Kidney (tissue), 14 donors: ENCODE data around the gene PRDM16. TPM values are rescaled to one million over a fixed set of nuclear protein-coding genes. Genes with fewer than 3 reads are reported as not detected.

Source experiments
- DNase-seq, 5 donors: peaks; one replicate each; pipeline ENCODE4 v3.0.0-alpha.2; 2013 to 2020
- FAIRE-seq: peaks from 2 replicates; lab custom pipeline; 2012; peaks lifted over from hg19 to GRCh38; lab: Jason Lieb, UNC
- H3K27ac ChIP-seq, 2 donors: one replicate each; pipeline ENCODE4 v1.7.0; 2013; ENCODE audit warnings: low read depth in 2 of 2, low read length in 2 of 2, inconsistent platforms in 1 of 2
- H3K27me3 ChIP-seq: one replicate; pipeline ENCODE4 v1.7.1; 2013; ENCODE audit warnings: low read length, inconsistent platforms; ENCODE audit not compliant: control insufficient read depth, insufficient read depth
- H3K36me3 ChIP-seq, 3 donors: one replicate each; pipeline versions ENCODE4 v1.7.0 to v1.7.1; 2013; ENCODE audit warnings: low read length in 3 of 3, control low read depth in 1 of 3, inconsistent platforms in 1 of 3; ENCODE audit not compliant: insufficient read depth in 3 of 3, control insufficient read depth in 2 of 3
- H3K4me1 ChIP-seq, 3 donors: one replicate each; pipeline versions ENCODE4 v1.7.0 to v1.7.1; 2013; ENCODE audit warnings: low read length in 3 of 3, inconsistent platforms in 1 of 3, low read depth in 1 of 3; ENCODE audit not compliant: control insufficient read depth in 2 of 3, insufficient read depth in 2 of 3
- H3K4me3 ChIP-seq, 3 donors: one replicate each; pipeline versions ENCODE4 v1.7.0 to v1.8.1; 2013; ENCODE audit warnings: low read length in 3 of 3, control low read depth in 1 of 3, inconsistent platforms in 1 of 3
- H3K9ac ChIP-seq, 3 donors: one replicate each; pipeline versions ENCODE4 v1.7.0 to v1.7.1; 2013; ENCODE audit warnings: low read length in 3 of 3, control low read depth in 1 of 3, inconsistent platforms in 1 of 3
- H3K9me3 ChIP-seq, 3 donors: one replicate each; pipeline versions ENCODE4 v1.7.0 to v1.7.1; 2013; ENCODE audit warnings: low read length in 3 of 3, control low read depth in 1 of 3, inconsistent platforms in 1 of 3; ENCODE audit not compliant: control insufficient read depth in 2 of 3, insufficient read depth in 1 of 3
- CTCF ChIP-seq: IDR thresholded peaks from 3 replicates; pipeline ENCODE4 v1.5.1; 2012; ENCODE audit warnings: mild to moderate bottlenecking, moderate library complexity, borderline replicate concordance; ENCODE audit not compliant: insufficient read depth; ENCODE audit errors: extremely low read depth
- intact Hi-C: fragments of 100-400 bp; cut with DNase I; formaldehyde crosslinking; loops from one replicate; pipeline ENCODE4 v1.11.1; 2022
- polyA plus RNA-seq: library from polyadenylated mRNA; stranded (reverse); fragments of 350-450 nt; fragmentation: Illumina TruSeq; extraction: RNeasy Lipid Tissue Mini Kit (QIAGEN cat#74804); gene quantifications from one replicate; pipeline ENCODE4 v1.2.3, GENCODE V29; 2014; ENCODE audit warnings: low read depth, low replicate concordance; ENCODE audit not compliant: insufficient read depth
- total RNA-seq: library from RNA; stranded (reverse); fragmentation: NEBNext Ultra II Directional; extraction: Animal tissue kit (Norgen Biotek cat#: 25700); gene quantifications from one replicate; pipeline ENCODE4 v1.2.1, GENCODE V29; 2021
- donor health status: control.
- donor health status: control.
- donor health status: control.
- donor health status: control.
- donor health status: control.
- donor health status: DM: yes; HTN: yes; CAD: no.
- donor health status: Normal renal cell carcinoma (clear cell type).

Gene PRDM16
- total and polyA plus RNA-seq, 2 donors from 2014 or later = 3.0 to 21.9 TPM

GRCh38 chr1:3477241-3477995 lies 408.4 kb downstream of the PRDM16 start:
- peaks cover 3 to 18% (median 4%) of the 10 kb centered on the region in 3 donors for H3K36me3 ChIP-seq
- DNase-seq = peak in 4 of 5 donors; percentile 40 to 60 (median 50)
- peaks cover 0 to 3% (median 0%) of the 10 kb centered on the region in 3 donors for H3K4me1 ChIP-seq
- no peaks in the 10 kb centered on the region for H3K27me3 ChIP-seq
- FAIRE-seq = no peak
- H3K4me3 ChIP-seq = no peak overlapping the region
- no peak for TF ChIP-seq CTCF
- no peaks in the 10 kb centered on the region for H3K9me3 ChIP-seq
- no peak overlapping the region for H3K9ac ChIP-seq
- no peak overlapping the region for H3K27ac ChIP-seq
- intact Hi-C loops = no loop called here

GRCh38 chr1:3478187-3478586 lies 409.2 kb downstream of the PRDM16 start:
- H3K9me3 ChIP-seq = no peaks in the 10 kb centered on the region

DNA sequence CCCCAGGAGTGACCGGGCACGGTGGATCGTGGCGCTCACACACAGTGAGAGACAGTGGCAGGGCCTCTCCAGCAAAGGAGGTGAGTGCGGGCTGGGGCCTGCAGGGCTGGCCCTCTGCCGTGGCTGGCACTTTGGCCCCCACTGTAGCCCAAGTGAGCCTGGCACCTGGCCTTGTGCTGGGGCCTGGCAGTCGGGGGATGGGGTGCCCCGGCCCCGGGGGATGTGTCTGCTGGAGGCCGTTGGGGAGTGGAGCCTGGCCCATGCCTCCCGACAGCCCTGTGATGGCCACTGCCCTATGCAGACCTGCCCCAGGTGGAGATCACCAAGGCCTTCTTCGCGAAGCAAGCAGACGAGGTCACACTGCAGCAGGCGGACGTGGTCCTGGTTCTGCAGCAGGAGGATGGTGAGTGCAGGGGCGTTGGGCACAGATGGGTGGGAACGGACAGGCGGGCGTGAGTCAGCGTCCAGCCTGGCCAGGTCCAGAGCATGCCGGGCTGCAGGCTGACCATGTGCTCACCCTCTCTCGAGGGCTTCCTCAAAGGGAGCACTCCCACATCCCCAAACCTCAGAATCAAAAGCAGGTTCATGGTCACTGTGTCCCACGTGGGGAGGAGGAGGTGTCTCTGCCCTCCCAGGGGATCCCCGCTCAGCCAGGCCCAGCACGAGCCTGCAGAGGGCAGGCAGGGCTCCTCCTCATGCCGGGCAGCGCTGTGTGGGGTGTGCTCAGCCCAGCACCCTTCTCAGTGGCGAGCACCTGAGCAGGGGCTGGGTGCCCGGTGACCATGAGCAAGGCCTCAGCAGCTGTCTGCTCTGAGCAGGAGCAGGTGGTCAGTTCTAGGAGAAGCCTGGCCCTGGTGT lies 410.7 kb downstream of the PRDM16 start:
- no peaks in the 10 kb centered on the region for H3K27me3 ChIP-seq
- FAIRE-seq (no peak), DNase-seq (no peak)
- H3K36me3 ChIP-seq = peaks cover 0 to 4% (median 0%) of the 10 kb centered on the region in 3 donors
- H3K4me1 ChIP-seq = peaks cover 0 to 3% (median 0%) of the 10 kb centered on the region in 3 donors
- TF ChIP-seq CTCF = no peak
- intact Hi-C loops = no loop called here
- H3K4me3 ChIP-seq = no peak overlapping the region
- no peaks in the 10 kb centered on the region for H3K9me3 ChIP-seq
- H3K9ac ChIP-seq = no peak overlapping the region
- no peak overlapping the region for H3K27ac ChIP-seq

More at GRCh38 chr1:3478187-3478586, 409.2 kb downstream of the PRDM16 start:
- Histone ChIP-seq H3K27ac (no peak overlapping the region), H3K4me1 (peaks cover 0 to 3% (median 0%) of the 10 kb centered on the region in 3 donors), H3K27me3 (no peaks in the 10 kb centered on the region), H3K9ac (no peak overlapping the region), H3K4me3 (no peak overlapping the region), H3K36me3 (peaks cover 3 to 15% (median 4%) of the 10 kb centered on the region in 3 donors)
- FAIRE-seq = no peak
- intact Hi-C loops = no loop called here
- no peak for TF ChIP-seq CTCF
- no peak for DNase-seq
